ENCODE results near the gene NAT10.
A peak's percentile ranks its signal among the peaks of the same experiment; 100 is the strongest.

Gene NAT10

DNA sequence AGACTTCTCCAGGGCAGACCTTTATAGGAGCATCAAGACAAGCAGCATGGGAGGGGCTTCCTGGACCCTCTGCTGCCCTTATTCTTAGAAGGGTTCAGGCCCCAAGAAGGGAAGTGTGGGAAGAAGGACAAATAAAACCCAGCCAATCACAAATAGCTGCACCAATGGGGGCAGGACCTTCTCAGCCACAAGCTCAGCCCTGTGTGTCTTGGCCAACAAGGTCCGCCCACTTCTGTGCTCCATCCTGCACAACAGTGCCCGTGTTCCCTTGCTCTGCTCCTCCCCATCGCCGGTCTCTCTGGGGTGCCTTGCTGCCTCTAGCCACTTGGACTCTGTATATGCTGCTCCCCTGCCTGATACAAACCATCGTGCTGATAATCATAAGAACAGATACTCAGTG is 86.1 kb downstream of the NAT10 start:
- DNase-seq, result no peak

GRCh38 chr11:34192481-34193401 is 87.3 kb downstream of the NAT10 start:
- peak; percentile 53 for DNase-seq

GRCh38 chr11:34194576-34195335 is 89.3 kb downstream of the NAT10 start:
- DNase-seq, result no peak
